ENCODE data around the gene SMIM24. TPM values are rescaled to one million over a fixed set of nuclear protein-coding genes. Genes with fewer than 3 reads are reported as not detected.

SMIM24 gene
- total and polyA plus RNA-seq, 10 of the 15 experiments (the other 5 are each of a cell fraction or from before 2014, with no cell fraction given): 0.14 to 0.44 (median 0.23) TPM; not detected in 4

GRCh38 chr19:3479177-3479833, 1.0 kb downstream of the SMIM24 start (continued):
- no peak for TF ChIP-seq E2F8 (IDR thresholded peaks at IDR 0.05; ENCODE audit: low read depth, partially characterized antibody)
- no peak for TF ChIP-seq POLR2AphosphoS2 (IDR thresholded peaks at IDR 0.05; ENCODE audit: low read depth, low read length)
- no peak for TF ChIP-seq EP300 (IDR thresholded peaks at IDR 0.05; ENCODE audit: borderline replicate concordance in 1 of 2, control insufficient read depth in 1 of 2, low read depth in 2 of 2, low read length in 2 of 2)

- intact Hi-C loops (cut with micrococcal nuclease; ENCODE audit: unreplicated experiment): no loop called here
- ChIA-PET CTCF (interaction anchor here (0.6 to 2.1 kb wide), 3 partner anchors 9 to 174 kb away, joined by 3 to 9 read pairs (median 6); no protein-coding TSS in a partner anchor), POLR2A (interaction anchor here (0.6 kb wide), 1 partner anchor 170 kb away, joined by 3 read pairs; no protein-coding TSS in a partner anchor), SMC1A (ENCODE audit: uncharacterized antibody, unreplicated experiment) (no interaction called here), RAD21 (ENCODE audit: unreplicated experiment) (interaction anchor here (1.0 kb wide), 1 partner anchor 202 kb away, joined by 4 read pairs; no protein-coding TSS in a partner anchor)
- H3K9ac ChIP-seq (ENCODE audit: control insufficient read depth, insufficient read depth, low read length): no peak overlapping the region
- in situ Hi-C loops (cut with MboI): no loop called here
- H3K4me1 ChIP-seq (ENCODE audit: control insufficient read depth, insufficient read depth, low read length): no peaks in the 10 kb centered on the region
- no peaks in the 10 kb centered on the region for H3K36me3 ChIP-seq (ENCODE audit: control insufficient read depth in 2 of 2, insufficient read depth in 2 of 2, low read length in 1 of 2)
- H3K9me3 ChIP-seq (replicated peaks; ENCODE audit: control insufficient read depth, insufficient read depth, low read length): no peaks in the 10 kb centered on the region; the same call in 2 of the 3 replicates
- FAIRE-seq (no peak), ATAC-seq (no peak), DNase-seq (ENCODE audit: low read depth, low spot score) (no peak)
- no peak overlapping the region for H3K27ac ChIP-seq (ENCODE audit: control insufficient read depth, insufficient read depth)
- no peaks in the 10 kb centered on the region for H3K79me2 ChIP-seq (ENCODE audit: control insufficient read depth, insufficient read depth, low read length)
- no TSS peak for BruUV-seq (replicated peaks)
- peaks cover 0 to 2% of the 10 kb centered on the region in 2 experiments; a peak in 3 of 4 replicates for H3K27me3 ChIP-seq (replicated peaks in 1 of 2; ENCODE audit: control insufficient read depth in 2 of 2, insufficient read depth in 2 of 2, low read length in 1 of 2)
- H2AFZ ChIP-seq (ENCODE audit: control insufficient read depth, low read depth, low read length): no peak overlapping the region
- H3K4me2 ChIP-seq (ENCODE audit: control insufficient read depth, insufficient read depth): no peak overlapping the region
- no peak overlapping the region for H3K4me3 ChIP-seq
- H4K20me1 ChIP-seq (ENCODE audit: control insufficient read depth, insufficient read depth): no peaks in the 10 kb centered on the region
- 15% methylated on average over 17 of the region's 27 CpGs for WGBS (ENCODE audit: insufficient coverage, insufficient replicate concordance, low lambda C conversion rate, missing lambda C conversion rate)
- TF ChIP-seq HCFC1 (IDR thresholded peaks at IDR 0.05; ENCODE audit: low read length): no peak
- no peak for TF ChIP-seq ELK1 (IDR thresholded peaks at IDR 0.05; ENCODE audit: low read depth, low read length)
- no peak for TF ChIP-seq MXI1 (IDR thresholded peaks at IDR 0.05; ENCODE audit: low read depth, low read length)
- TF ChIP-seq ATF3 (IDR thresholded peaks at IDR 0.05; ENCODE audit: borderline replicate concordance, extremely low read depth, low read depth, low read length): no peak
- no peak for TF ChIP-seq NBN (IDR thresholded peaks at IDR 0.05)
- TF ChIP-seq SREBF1 (IDR thresholded peaks at IDR 0.05; ENCODE audit: low read length): no peak
- no peak for TF ChIP-seq MYC (IDR thresholded peaks at IDR 0.05; ENCODE audit: insufficient read depth, insufficient read length, insufficient replicate concordance, low read length, severe bottlenecking)
- no peak for TF ChIP-seq REST (IDR thresholded peaks at IDR 0.05; ENCODE audit: low read depth, low read length)
- TF ChIP-seq YY1 (IDR thresholded peaks at IDR 0.05; ENCODE audit: low read depth, low read length): no peak
Observed at GRCh38 chr19:3478409-3479176, 1.7 kb downstream of the SMIM24 start.
